ENCODE data around the gene BBOX1. TPM values are rescaled to one million over a fixed set of nuclear protein-coding genes. Genes with fewer than 3 reads are reported as not detected.

Gene BBOX1
- total and polyA plus RNA-seq, 9 donors: 0.14 to 0.80 (median 0.27) TPM

GRCh38 chr11:27004103-27004502, 36.5 kb upstream of the BBOX1 start:
- H3K36me3 ChIP-seq (ENCODE audit: control insufficient read depth, insufficient read depth, low read length): no peaks in the 10 kb centered on the region
- H3K4me1 ChIP-seq (ENCODE audit: control insufficient read depth, insufficient read depth, low read length): no peaks in the 10 kb centered on the region
- H3K27ac ChIP-seq (ENCODE audit: low read length): no peak overlapping the region
- WGBS (ENCODE audit: insufficient coverage): 100% methylated on average over 2 of the region's 2 CpGs
- no peak for DNase-seq
- no peaks in the 10 kb centered on the region for H3K27me3 ChIP-seq (ENCODE audit: control insufficient read depth, insufficient read depth, low read length)
- H3K4me3 ChIP-seq (ENCODE audit: low read length): no peak overlapping the region
- H3K9me3 ChIP-seq (replicated peaks; ENCODE audit: control insufficient read depth, low read depth, low read length): no peaks in the 10 kb centered on the region

- Histone ChIP-seq H3K27ac (ENCODE audit: low read length) (no peak overlapping the region), H3K27me3 (ENCODE audit: control insufficient read depth, insufficient read depth, low read length) (no peaks in the 10 kb centered on the region), H3K9me3 (replicated peaks; ENCODE audit: control insufficient read depth, low read depth, low read length) (peaks cover 2% of the 10 kb centered on the region), H3K4me1 (ENCODE audit: control insufficient read depth, insufficient read depth, low read length) (peaks cover 13% of the 10 kb centered on the region), H3K4me3 (ENCODE audit: low read length) (no peak overlapping the region), H3K36me3 (ENCODE audit: control insufficient read depth, insufficient read depth, low read length) (no peaks in the 10 kb centered on the region)
- peak; percentile 25 for DNase-seq
Observed at GRCh38 chr11:27008811-27009535, 31.6 kb upstream of the BBOX1 start.

GRCh38 chr11:27011560-27012233, 28.9 kb upstream of the BBOX1 start:
- WGBS (ENCODE audit: insufficient coverage): no CpG with 5 or more reads among the region's 4 CpGs
- Histone ChIP-seq H3K4me3 (ENCODE audit: low read length) (no peak overlapping the region), H3K36me3 (ENCODE audit: control insufficient read depth, insufficient read depth, low read length) (no peaks in the 10 kb centered on the region), H3K27ac (ENCODE audit: low read length) (peak overlapping the region; percentile 88), H3K4me1 (ENCODE audit: control insufficient read depth, insufficient read depth, low read length) (peaks cover 13% of the 10 kb centered on the region), H3K27me3 (ENCODE audit: control insufficient read depth, insufficient read depth, low read length) (no peaks in the 10 kb centered on the region), H3K9me3 (replicated peaks; ENCODE audit: control insufficient read depth, low read depth, low read length) (peaks cover 2% of the 10 kb centered on the region)
- no peak for DNase-seq

- Histone ChIP-seq H3K4me3 (ENCODE audit: low read length) (no peak overlapping the region), H3K27me3 (ENCODE audit: control insufficient read depth, insufficient read depth, low read length) (no peaks in the 10 kb centered on the region), H3K27ac (ENCODE audit: low read length) (peak overlapping the region; percentile 88), H3K4me1 (ENCODE audit: control insufficient read depth, insufficient read depth, low read length) (peaks cover 13% of the 10 kb centered on the region), H3K9me3 (replicated peaks; ENCODE audit: control insufficient read depth, low read depth, low read length) (peaks cover 2% of the 10 kb centered on the region), H3K36me3 (ENCODE audit: control insufficient read depth, insufficient read depth, low read length) (no peaks in the 10 kb centered on the region)
- 0% methylated on average over 1 of the region's 4 CpGs for WGBS (ENCODE audit: insufficient coverage)
- DNase-seq: peak; percentile 93
Observed at GRCh38 chr11:27012234-27012921, 28.2 kb upstream of the BBOX1 start.

GRCh38 chr11:27013781-27014361, 26.7 kb upstream of the BBOX1 start:
- WGBS (ENCODE audit: insufficient coverage): no CpG with 5 or more reads among the region's 4 CpGs
- Histone ChIP-seq H3K4me1 (ENCODE audit: control insufficient read depth, insufficient read depth, low read length) (peaks cover 13% of the 10 kb centered on the region), H3K27me3 (ENCODE audit: control insufficient read depth, insufficient read depth, low read length) (no peaks in the 10 kb centered on the region), H3K9me3 (replicated peaks; ENCODE audit: control insufficient read depth, low read depth, low read length) (peaks cover 2% of the 10 kb centered on the region), H3K4me3 (ENCODE audit: low read length) (no peak overlapping the region), H3K27ac (ENCODE audit: low read length) (no peak overlapping the region), H3K36me3 (ENCODE audit: control insufficient read depth, insufficient read depth, low read length) (no peaks in the 10 kb centered on the region)
- DNase-seq: peak; percentile 71

- H3K4me3 ChIP-seq (ENCODE audit: low read length): no peak overlapping the region
- no peaks in the 10 kb centered on the region for H3K9me3 ChIP-seq (replicated peaks; ENCODE audit: control insufficient read depth, low read depth, low read length)
- no peak overlapping the region for H3K27ac ChIP-seq (ENCODE audit: low read length)
- H3K36me3 ChIP-seq (ENCODE audit: control insufficient read depth, insufficient read depth, low read length): no peaks in the 10 kb centered on the region
- H3K27me3 ChIP-seq (ENCODE audit: control insufficient read depth, insufficient read depth, low read length): no peaks in the 10 kb centered on the region
- DNase-seq: no peak
- no peaks in the 10 kb centered on the region for H3K4me1 ChIP-seq (ENCODE audit: control insufficient read depth, insufficient read depth, low read length)
Observed at GRCh38 chr11:27018902-27019529, 21.6 kb upstream of the BBOX1 start.

GRCh38 chr11:27020751-27021150, 19.9 kb upstream of the BBOX1 start:
- peak; percentile 45 for DNase-seq
- Histone ChIP-seq H3K4me1 (ENCODE audit: control insufficient read depth, insufficient read depth, low read length) (no peaks in the 10 kb centered on the region), H3K4me3 (ENCODE audit: low read length) (no peak overlapping the region), H3K27ac (ENCODE audit: low read length) (no peak overlapping the region), H3K9me3 (replicated peaks; ENCODE audit: control insufficient read depth, low read depth, low read length) (no peaks in the 10 kb centered on the region), H3K36me3 (ENCODE audit: control insufficient read depth, insufficient read depth, low read length) (no peaks in the 10 kb centered on the region), H3K27me3 (ENCODE audit: control insufficient read depth, insufficient read depth, low read length) (no peaks in the 10 kb centered on the region)
- WGBS (ENCODE audit: insufficient coverage): no CpG with 5 or more reads among the region's 2 CpGs

GRCh38 chr11:27022659-27023251, 17.9 kb upstream of the BBOX1 start:
- no CpG with 5 or more reads among the region's 1 CpG for WGBS (ENCODE audit: insufficient coverage)

GRCh38 chr11:27024865-27025264, 15.8 kb upstream of the BBOX1 start:
- Histone ChIP-seq H3K27ac (ENCODE audit: low read length) (no peak overlapping the region), H3K4me1 (ENCODE audit: control insufficient read depth, insufficient read depth, low read length) (peaks cover under 1% of the 10 kb centered on the region), H3K4me3 (ENCODE audit: low read length) (no peak overlapping the region), H3K27me3 (ENCODE audit: control insufficient read depth, insufficient read depth, low read length) (no peaks in the 10 kb centered on the region), H3K36me3 (ENCODE audit: control insufficient read depth, insufficient read depth, low read length) (no peaks in the 10 kb centered on the region), H3K9me3 (replicated peaks; ENCODE audit: control insufficient read depth, low read depth, low read length) (no peaks in the 10 kb centered on the region)
- no peak for DNase-seq
- WGBS (ENCODE audit: insufficient coverage): 100% methylated on average over 3 of the region's 3 CpGs

More at GRCh38 chr11:27022659-27023251, 17.9 kb upstream of the BBOX1 start:
- Histone ChIP-seq H3K9me3 (replicated peaks; ENCODE audit: control insufficient read depth, low read depth, low read length) (no peaks in the 10 kb centered on the region), H3K27ac (ENCODE audit: low read length) (no peak overlapping the region), H3K4me3 (ENCODE audit: low read length) (no peak overlapping the region), H3K4me1 (ENCODE audit: control insufficient read depth, insufficient read depth, low read length) (no peaks in the 10 kb centered on the region), H3K36me3 (ENCODE audit: control insufficient read depth, insufficient read depth, low read length) (no peaks in the 10 kb centered on the region), H3K27me3 (ENCODE audit: control insufficient read depth, insufficient read depth, low read length) (no peaks in the 10 kb centered on the region)
- no peak for DNase-seq
